ENCODE results near the gene M1AP. TPM values are rescaled to one million over a fixed set of nuclear protein-coding genes. Genes with fewer than 3 reads are reported as not detected.

M1AP gene
- total RNA-seq, 1 experiment from 2014 or later, result 7.6 TPM

GRCh38 chr2:74576211-74576862, 71.8 kb downstream of the M1AP start:
- Mint-ChIP-seq H3K27me3 (ENCODE audit: low read depth) (peaks cover 3% of the 10 kb centered on the region; the same call in 1 of the 2 replicates), H3K27ac (no peak overlapping the region; a peak in 1 of 7 replicates), H3K9me3 (no peaks in the 10 kb centered on the region), H3K4me1 (peaks cover 2 to 3% of the 10 kb centered on the region in 2 experiments; a peak in 1 of 4 replicates), H3K36me3 (ENCODE audit: insufficient read depth in 1 of 3, low read depth in 3 of 3) (no peaks in the 10 kb centered on the region), H3K4me3 (no peak overlapping the region)
- Histone ChIP-seq H3K9ac (ENCODE audit: extremely low read depth, insufficient read length, low read length) (no peak overlapping the region), H3K27me3 (ENCODE audit: insufficient read depth, low read length) (no peaks in the 10 kb centered on the region), H2BK15ac (ENCODE audit: low read depth, low read length) (no peak overlapping the region), H3K79me1 (ENCODE audit: insufficient read depth, low read depth, low read length, poor library complexity, severe bottlenecking) (no peaks in the 10 kb centered on the region), H3K27ac (ENCODE audit: insufficient read length, low read depth, low read length) (no peak overlapping the region), H3K14ac (ENCODE audit: insufficient read depth, low read length) (no peak overlapping the region), H4K5ac (ENCODE audit: insufficient read length, low read depth, low read length) (no peak overlapping the region), H2BK5ac (ENCODE audit: insufficient read length, low read length) (no peak overlapping the region), H4K8ac (replicated peaks; ENCODE audit: insufficient read length, low read depth, low read length) (no peak overlapping the region), H3K9me3 (ENCODE audit: control insufficient read depth, low read depth, low read length) (no peaks in the 10 kb centered on the region), H3K4ac (ENCODE audit: low read depth, low read length) (no peak overlapping the region), H3K79me2 (ENCODE audit: insufficient read depth, low read length) (no peaks in the 10 kb centered on the region), H3K18ac (ENCODE audit: insufficient read length, low read depth, low read length) (no peak overlapping the region), H2BK120ac (ENCODE audit: low read depth, low read length, poor library complexity, severe bottlenecking) (no peak overlapping the region), H3T11ph (ENCODE audit: low read length) (no peak overlapping the region), H4K91ac (ENCODE audit: insufficient read length, low read depth, low read length) (no peak overlapping the region), H3K4me2 (ENCODE audit: insufficient read depth, insufficient read length, low read length) (no peak overlapping the region), H2BK12ac (ENCODE audit: insufficient read length, low read depth, low read length) (no peak overlapping the region), H3K4me1 (ENCODE audit: insufficient read depth, low read length) (no peaks in the 10 kb centered on the region), H2AK5ac (ENCODE audit: insufficient read length, low read length) (no peak overlapping the region), H2AFZ (ENCODE audit: low read length) (no peak overlapping the region), H4K20me1 (ENCODE audit: control insufficient read depth, insufficient read depth, insufficient read length) (no peaks in the 10 kb centered on the region), H2BK20ac (ENCODE audit: low read depth, low read length, poor library complexity, severe bottlenecking) (no peak overlapping the region), H3K23ac (ENCODE audit: insufficient read length, low read depth, low read length) (no peak overlapping the region), H3K56ac (ENCODE audit: insufficient read length, low read depth, low read length) (no peak overlapping the region), H3K23me2 (ENCODE audit: insufficient read length, low read depth, low read length, poor library complexity, severe bottlenecking) (no peaks in the 10 kb centered on the region)
- no peak for DNase-seq
- TF ChIP-seq, protein P1, sequence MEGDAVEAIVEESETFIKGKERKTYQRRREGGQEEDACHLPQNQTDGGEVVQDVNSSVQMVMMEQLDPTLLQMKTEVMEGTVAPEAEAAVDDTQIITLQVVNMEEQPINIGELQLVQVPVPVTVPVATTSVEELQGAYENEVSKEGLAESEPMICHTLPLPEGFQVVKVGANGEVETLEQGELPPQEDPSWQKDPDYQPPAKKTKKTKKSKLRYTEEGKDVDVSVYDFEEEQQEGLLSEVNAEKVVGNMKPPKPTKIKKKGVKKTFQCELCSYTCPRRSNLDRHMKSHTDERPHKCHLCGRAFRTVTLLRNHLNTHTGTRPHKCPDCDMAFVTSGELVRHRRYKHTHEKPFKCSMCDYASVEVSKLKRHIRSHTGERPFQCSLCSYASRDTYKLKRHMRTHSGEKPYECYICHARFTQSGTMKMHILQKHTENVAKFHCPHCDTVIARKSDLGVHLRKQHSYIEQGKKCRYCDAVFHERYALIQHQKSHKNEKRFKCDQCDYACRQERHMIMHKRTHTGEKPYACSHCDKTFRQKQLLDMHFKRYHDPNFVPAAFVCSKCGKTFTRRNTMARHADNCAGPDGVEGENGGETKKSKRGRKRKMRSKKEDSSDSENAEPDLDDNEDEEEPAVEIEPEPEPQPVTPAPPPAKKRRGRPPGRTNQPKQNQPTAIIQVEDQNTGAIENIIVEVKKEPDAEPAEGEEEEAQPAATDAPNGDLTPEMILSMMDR (conservative IDR thresholded peaks at IDR 0.05), result no peak
- no CpG with 5 or more reads among the region's 7 CpGs for WGBS (ENCODE audit: extremely low coverage, insufficient read length, low lambda C conversion rate)
